ENCODE results near the gene MAP1LC3C.
A peak's percentile ranks its signal among the peaks of the same experiment; 100 is the strongest.

MAP1LC3C gene

DNA sequence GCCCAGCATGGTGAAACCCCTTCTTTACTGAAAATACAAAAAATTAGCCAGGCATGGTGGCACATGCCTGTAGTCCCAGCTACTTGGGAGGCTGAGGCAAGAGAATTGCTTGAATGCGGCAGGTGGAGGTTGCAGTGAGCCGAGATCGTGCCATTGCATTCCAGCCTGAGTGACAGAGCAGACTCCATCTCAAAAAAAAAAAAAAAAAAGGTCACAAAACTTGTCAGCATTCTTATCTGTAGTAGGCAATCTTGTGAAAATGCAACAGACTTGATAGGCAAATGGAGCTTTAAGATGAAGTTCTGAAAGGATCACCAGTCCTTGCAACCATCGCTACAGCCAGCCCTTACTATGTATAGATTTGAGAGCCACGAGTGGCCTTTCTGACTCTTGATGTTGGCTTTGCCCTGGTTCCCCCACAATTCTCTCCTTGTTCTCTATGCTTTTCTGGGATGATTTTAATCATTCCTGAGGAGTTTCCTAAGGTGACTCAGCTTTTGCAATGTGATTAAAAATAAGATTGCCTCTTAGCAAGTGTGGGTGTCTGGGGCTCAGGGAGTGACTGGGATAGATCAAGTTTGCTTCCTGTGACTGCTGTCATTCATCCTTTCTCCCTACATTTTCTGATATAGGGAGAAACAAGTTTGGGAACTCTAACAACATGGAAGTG, 7.1 kb upstream of the MAP1LC3C start:
- no peak overlapping the region for H3K4me3 ChIP-seq (ENCODE audit: low read depth, low read length)
- TF ChIP-seq, protein P1, sequence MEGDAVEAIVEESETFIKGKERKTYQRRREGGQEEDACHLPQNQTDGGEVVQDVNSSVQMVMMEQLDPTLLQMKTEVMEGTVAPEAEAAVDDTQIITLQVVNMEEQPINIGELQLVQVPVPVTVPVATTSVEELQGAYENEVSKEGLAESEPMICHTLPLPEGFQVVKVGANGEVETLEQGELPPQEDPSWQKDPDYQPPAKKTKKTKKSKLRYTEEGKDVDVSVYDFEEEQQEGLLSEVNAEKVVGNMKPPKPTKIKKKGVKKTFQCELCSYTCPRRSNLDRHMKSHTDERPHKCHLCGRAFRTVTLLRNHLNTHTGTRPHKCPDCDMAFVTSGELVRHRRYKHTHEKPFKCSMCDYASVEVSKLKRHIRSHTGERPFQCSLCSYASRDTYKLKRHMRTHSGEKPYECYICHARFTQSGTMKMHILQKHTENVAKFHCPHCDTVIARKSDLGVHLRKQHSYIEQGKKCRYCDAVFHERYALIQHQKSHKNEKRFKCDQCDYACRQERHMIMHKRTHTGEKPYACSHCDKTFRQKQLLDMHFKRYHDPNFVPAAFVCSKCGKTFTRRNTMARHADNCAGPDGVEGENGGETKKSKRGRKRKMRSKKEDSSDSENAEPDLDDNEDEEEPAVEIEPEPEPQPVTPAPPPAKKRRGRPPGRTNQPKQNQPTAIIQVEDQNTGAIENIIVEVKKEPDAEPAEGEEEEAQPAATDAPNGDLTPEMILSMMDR (IDR thresholded peaks at IDR 0.05; ENCODE audit: borderline replicate concordance, insufficient read depth, low read depth, low read length) = no peak

DNA sequence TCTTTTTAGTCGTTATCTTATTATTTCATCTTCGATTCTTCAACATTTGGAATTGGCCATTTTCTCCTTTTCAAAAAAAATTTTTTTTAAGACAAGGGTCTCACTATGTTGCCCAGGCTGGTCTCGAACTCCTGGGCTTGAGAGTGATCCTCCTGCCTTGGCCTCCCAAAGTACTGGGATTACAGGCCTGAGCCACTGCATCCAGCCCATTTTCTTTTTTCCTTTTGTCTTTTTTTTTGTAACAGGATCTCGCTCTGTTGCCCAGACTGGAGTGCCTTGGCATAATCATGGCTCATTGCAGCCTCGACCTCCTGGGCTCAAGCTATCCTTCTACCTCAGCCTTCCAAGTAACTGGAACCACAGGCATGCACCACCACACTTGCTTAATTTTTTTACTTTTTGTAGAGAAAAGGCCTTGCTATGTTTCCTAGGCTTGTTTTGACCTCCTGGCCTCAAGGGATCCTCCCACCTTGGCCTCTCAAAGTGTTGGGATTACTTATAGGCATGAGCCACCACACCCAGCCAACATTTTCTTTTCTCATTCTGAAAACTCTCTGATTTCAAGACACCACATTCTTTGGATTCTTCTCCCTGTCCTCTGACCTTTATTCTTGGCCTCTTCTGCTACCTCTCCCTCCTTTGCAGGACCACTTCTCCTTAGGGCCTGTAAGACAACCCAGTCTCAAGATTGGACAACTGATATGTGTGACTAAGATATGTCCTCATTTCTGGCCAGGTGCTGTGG, 6.0 kb upstream of the MAP1LC3C start:
- no peak overlapping the region for H3K4me3 ChIP-seq (ENCODE audit: low read depth, low read length)
- TF ChIP-seq, protein P1 (IDR thresholded peaks at IDR 0.05; ENCODE audit: borderline replicate concordance, insufficient read depth, low read depth, low read length) = no peak

DNA sequence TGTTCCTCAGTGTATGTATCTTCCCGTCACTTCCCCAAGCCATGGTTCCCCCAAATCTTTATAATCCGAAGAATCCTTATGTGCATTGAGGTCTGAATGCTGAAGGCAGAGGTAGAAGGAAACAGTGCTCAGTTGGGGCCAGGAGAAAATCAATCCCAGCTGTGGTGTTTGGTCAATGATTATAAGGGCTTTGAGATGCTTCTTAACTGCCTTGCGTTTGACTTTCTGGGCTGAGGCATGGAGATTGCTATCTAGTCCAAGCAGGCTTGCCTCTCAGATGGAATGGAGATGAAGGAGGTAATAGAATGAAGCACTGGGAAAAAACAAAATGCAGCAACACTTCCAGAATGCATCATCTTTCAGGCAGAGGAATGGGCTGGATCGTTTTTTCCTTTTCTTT, 3.6 kb upstream of the MAP1LC3C start:
- no peak overlapping the region for H3K4me3 ChIP-seq (ENCODE audit: low read depth, low read length)
- TF ChIP-seq, protein P1 (IDR thresholded peaks at IDR 0.05; ENCODE audit: borderline replicate concordance, insufficient read depth, low read depth, low read length) = no peak

DNA sequence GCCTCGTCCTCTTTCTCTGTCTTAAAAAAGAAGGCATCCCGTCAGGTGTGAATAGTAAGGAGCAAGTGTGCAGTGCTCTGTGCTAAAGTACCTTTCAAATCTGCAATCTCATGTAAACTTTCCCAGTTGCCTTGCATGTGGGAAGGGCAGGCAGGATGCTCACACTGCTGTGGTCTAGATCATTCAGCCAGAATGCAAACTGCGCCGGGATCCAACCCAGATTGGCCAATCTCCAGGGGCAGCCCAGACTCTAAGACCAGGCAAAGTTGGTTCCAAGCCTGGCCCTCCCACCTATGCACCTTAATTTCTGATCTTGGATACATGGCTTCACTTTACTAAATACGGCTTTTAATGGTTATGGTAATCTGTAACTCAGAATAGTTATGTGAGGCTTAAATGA, 3.2 kb upstream of the MAP1LC3C start:
- H3K4me3 ChIP-seq (ENCODE audit: low read depth, low read length) = no peak overlapping the region
- TF ChIP-seq, protein P1 (IDR thresholded peaks at IDR 0.05; ENCODE audit: borderline replicate concordance, insufficient read depth, low read depth, low read length) = no peak

DNA sequence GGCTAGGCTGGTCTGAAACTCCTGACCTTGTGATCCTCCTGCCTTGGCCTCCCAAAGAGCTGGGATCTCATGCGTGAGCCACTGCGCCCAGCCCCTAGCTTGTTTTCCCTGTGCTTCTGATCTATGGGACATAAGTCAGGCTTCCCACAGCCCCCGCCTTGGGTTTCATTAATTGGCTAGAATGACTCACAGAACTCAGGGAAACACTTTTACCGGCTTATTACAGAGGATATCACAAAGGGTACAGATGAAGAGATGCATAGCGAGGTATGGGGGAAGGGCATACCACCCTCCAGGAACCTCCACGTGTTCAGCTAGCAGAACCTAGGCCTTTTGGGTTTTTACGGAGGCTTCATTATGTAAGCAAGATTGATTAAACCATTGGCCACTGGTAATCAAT, 1.5 kb upstream of the MAP1LC3C start:
- TF ChIP-seq, protein P1 (IDR thresholded peaks at IDR 0.05; ENCODE audit: borderline replicate concordance, insufficient read depth, low read depth, low read length) = no peak
- H3K4me3 ChIP-seq (ENCODE audit: low read depth, low read length) = no peak overlapping the region

DNA sequence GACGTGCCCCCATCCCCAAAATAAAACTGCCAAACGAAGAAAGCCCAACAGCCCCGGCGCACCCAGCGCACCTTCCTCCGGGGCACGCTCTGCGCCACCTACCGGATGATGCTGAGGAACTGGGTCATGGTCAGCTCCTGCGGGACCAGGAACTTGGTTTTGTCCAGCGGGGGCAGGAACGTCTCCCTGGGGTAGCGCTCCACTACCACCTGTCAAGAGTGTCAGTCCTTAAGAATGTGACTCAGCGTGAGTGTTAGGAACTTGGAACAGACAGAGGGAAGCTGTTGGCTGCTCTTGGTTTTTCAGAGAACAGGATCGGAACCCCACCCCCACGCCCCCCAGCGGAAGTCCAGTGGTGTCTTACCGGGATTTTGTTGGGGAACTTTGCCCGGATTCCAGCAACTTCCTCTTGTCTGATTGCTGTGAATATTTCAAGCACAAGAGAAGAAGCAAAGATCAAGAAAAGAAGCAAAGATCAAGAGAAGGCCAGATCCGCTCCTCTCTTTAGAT, 431 bp downstream of the MAP1LC3C start:
- TF ChIP-seq, protein P1 (IDR thresholded peaks at IDR 0.05; ENCODE audit: borderline replicate concordance, insufficient read depth, low read depth, low read length) = peak; percentile 52
- no peak overlapping the region for H3K4me3 ChIP-seq (ENCODE audit: low read depth, low read length)
